A549 (cell line): Measurements from ENCODE around the gene NGFR.

Source experiments
- CHD2 ChIP-seq: fragments of 150-350 bp; IDR thresholded peaks from 2 replicates; pipeline ENCODE4 v1.6.1; 2014; ENCODE audit warnings: low read length; ENCODE audit not compliant: partially characterized antibody
- KDM1A ChIP-seq: fragments of 200-600 bp; sonication (generic); IDR thresholded peaks from 2 replicates; pipeline ENCODE4 v1.6.1; 2016; ENCODE audit warnings: low read depth, mild to moderate bottlenecking
- NFE2L2 ChIP-seq: fragments of 150-350 bp; conservative IDR thresholded peaks from 2 replicates; pipeline ENCODE4 v1.6.1; 2014; ENCODE audit warnings: low read length
- NR3C1 ChIP-seq: fragments of >200 bp; sonication (Bioruptor Twin); formaldehyde crosslinking; IDR thresholded peaks from 3 replicates; pipeline ENCODE4 v1.6.1; 2017
- RFX5 ChIP-seq: fragments of 450-650 bp; IDR thresholded peaks from 2 replicates; pipeline ENCODE4 v1.7.1; 2014; ENCODE audit warnings: antibody characterized with exemption, mild to moderate bottlenecking, moderate library complexity
- TF ChIP-seq, protein P1 (sequence below): fragments of >200 bp; sonication (Bioruptor Twin); formaldehyde crosslinking; IDR thresholded peaks from 3 replicates; pipeline ENCODE4 v1.5.1; 2016
- TF ChIP-seq, protein P2 (sequence below): IDR thresholded peaks from 2 replicates; pipeline ENCODE4 v1.6.1; 2012

DNA sequence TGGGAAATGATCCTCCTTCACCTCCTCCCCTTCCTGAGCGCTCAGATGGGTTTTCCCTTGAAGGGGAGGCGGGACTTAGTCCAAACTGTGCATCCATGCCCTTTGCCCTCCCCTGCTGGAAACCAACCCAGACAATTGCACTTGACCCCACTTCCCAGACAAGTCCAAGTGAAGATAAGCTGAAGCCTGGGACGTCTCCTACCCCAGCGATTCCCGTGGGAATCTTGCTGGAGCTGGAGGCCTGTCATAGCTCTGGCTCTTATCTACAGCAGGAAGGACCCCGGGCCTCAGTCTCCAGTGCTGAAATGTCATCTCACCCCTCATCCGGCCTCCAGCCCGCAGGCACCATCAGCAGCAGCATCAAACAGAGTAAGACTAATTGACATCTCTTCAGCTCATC, 6.5 kb upstream of the NGFR start:
- TF ChIP-seq, protein P1, sequence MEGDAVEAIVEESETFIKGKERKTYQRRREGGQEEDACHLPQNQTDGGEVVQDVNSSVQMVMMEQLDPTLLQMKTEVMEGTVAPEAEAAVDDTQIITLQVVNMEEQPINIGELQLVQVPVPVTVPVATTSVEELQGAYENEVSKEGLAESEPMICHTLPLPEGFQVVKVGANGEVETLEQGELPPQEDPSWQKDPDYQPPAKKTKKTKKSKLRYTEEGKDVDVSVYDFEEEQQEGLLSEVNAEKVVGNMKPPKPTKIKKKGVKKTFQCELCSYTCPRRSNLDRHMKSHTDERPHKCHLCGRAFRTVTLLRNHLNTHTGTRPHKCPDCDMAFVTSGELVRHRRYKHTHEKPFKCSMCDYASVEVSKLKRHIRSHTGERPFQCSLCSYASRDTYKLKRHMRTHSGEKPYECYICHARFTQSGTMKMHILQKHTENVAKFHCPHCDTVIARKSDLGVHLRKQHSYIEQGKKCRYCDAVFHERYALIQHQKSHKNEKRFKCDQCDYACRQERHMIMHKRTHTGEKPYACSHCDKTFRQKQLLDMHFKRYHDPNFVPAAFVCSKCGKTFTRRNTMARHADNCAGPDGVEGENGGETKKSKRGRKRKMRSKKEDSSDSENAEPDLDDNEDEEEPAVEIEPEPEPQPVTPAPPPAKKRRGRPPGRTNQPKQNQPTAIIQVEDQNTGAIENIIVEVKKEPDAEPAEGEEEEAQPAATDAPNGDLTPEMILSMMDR, result no peak
- TF ChIP-seq, protein P2, sequence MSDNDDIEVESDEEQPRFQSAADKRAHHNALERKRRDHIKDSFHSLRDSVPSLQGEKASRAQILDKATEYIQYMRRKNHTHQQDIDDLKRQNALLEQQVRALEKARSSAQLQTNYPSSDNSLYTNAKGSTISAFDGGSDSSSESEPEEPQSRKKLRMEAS, result no peak
- TF ChIP-seq NR3C1 (no peak), RFX5 (no peak), KDM1A (no peak), CHD2 (no peak), NFE2L2 (no peak)
